ENCODE results near the gene SLC7A10. TPM values are rescaled to one million over a fixed set of nuclear protein-coding genes. Genes with fewer than 3 reads are reported as not detected.

Gene SLC7A10
- total RNA-seq, 1 donor: not detected

- Histone ChIP-seq H2AFZ (ENCODE audit: low read length) (no peak overlapping the region), H4K20me1 (ENCODE audit: insufficient read depth, low read length) (no peaks in the 10 kb centered on the region), H3K79me2 (ENCODE audit: insufficient read depth, low read length) (no peaks in the 10 kb centered on the region), H3K4me1 (ENCODE audit: insufficient read depth, low read length) (no peaks in the 10 kb centered on the region), H3K27me3 (ENCODE audit: insufficient read depth, low read length) (no peaks in the 10 kb centered on the region), H3K9me3 (ENCODE audit: low read depth, low read length) (no peaks in the 10 kb centered on the region), H3K4me3 (ENCODE audit: insufficient read depth, low read length) (no peak overlapping the region), H3K27ac (ENCODE audit: low read depth, low read length) (no peak overlapping the region), H3K36me3 (ENCODE audit: insufficient read depth, low read length) (no peaks in the 10 kb centered on the region), H3K4me2 (ENCODE audit: insufficient read depth, low read length) (no peak overlapping the region)
- TF ChIP-seq CTCF (IDR thresholded peaks at IDR 0.05; ENCODE audit: extremely low read depth, low read depth, low read length): no peak
- DNase-seq (ENCODE audit: insufficient read length, low spot score, missing footprints): no peak
These were observed 24.9 kb upstream of the SLC7A10 start for GRCh38 chr19:33250500-33250899.

GRCh38 chr19:33249740-33250366, 24.2 kb upstream of the SLC7A10 start:
- no peak overlapping the region for H2AFZ ChIP-seq (ENCODE audit: low read length)
- no peaks in the 10 kb centered on the region for H3K4me1 ChIP-seq (ENCODE audit: insufficient read depth, low read length)
- no peaks in the 10 kb centered on the region for H3K27me3 ChIP-seq (ENCODE audit: insufficient read depth, low read length)
- no peak overlapping the region for H3K4me3 ChIP-seq (ENCODE audit: insufficient read depth, low read length)
- no peak overlapping the region for H3K4me2 ChIP-seq (ENCODE audit: insufficient read depth, low read length)
- TF ChIP-seq CTCF (IDR thresholded peaks at IDR 0.05; ENCODE audit: extremely low read depth, low read depth, low read length): no peak
- H3K9me3 ChIP-seq (ENCODE audit: low read depth, low read length): no peaks in the 10 kb centered on the region
- no peaks in the 10 kb centered on the region for H3K79me2 ChIP-seq (ENCODE audit: insufficient read depth, low read length)
- H3K36me3 ChIP-seq (ENCODE audit: insufficient read depth, low read length): no peaks in the 10 kb centered on the region
- no peak overlapping the region for H3K27ac ChIP-seq (ENCODE audit: low read depth, low read length)
- no peaks in the 10 kb centered on the region for H4K20me1 ChIP-seq (ENCODE audit: insufficient read depth, low read length)
- no peak for DNase-seq (ENCODE audit: insufficient read length, low spot score, missing footprints)

GRCh38 chr19:33248954-33249613, 23.4 kb upstream of the SLC7A10 start:
- Histone ChIP-seq H3K4me3 (ENCODE audit: insufficient read depth, low read length) (no peak overlapping the region), H4K20me1 (ENCODE audit: insufficient read depth, low read length) (no peaks in the 10 kb centered on the region), H2AFZ (ENCODE audit: low read length) (no peak overlapping the region), H3K36me3 (ENCODE audit: insufficient read depth, low read length) (no peaks in the 10 kb centered on the region), H3K27me3 (ENCODE audit: insufficient read depth, low read length) (no peaks in the 10 kb centered on the region), H3K4me2 (ENCODE audit: insufficient read depth, low read length) (no peak overlapping the region), H3K4me1 (ENCODE audit: insufficient read depth, low read length) (no peaks in the 10 kb centered on the region), H3K79me2 (ENCODE audit: insufficient read depth, low read length) (no peaks in the 10 kb centered on the region), H3K9me3 (ENCODE audit: low read depth, low read length) (no peaks in the 10 kb centered on the region), H3K27ac (ENCODE audit: low read depth, low read length) (no peak overlapping the region)
- no peak for DNase-seq (ENCODE audit: insufficient read length, low spot score, missing footprints)
- no peak for TF ChIP-seq CTCF (IDR thresholded peaks at IDR 0.05; ENCODE audit: extremely low read depth, low read depth, low read length)

- Histone ChIP-seq H4K20me1 (ENCODE audit: insufficient read depth, low read length) (no peaks in the 10 kb centered on the region), H3K4me3 (ENCODE audit: insufficient read depth, low read length) (no peak overlapping the region), H3K36me3 (ENCODE audit: insufficient read depth, low read length) (no peaks in the 10 kb centered on the region), H3K9me3 (ENCODE audit: low read depth, low read length) (no peaks in the 10 kb centered on the region), H3K27ac (ENCODE audit: low read depth, low read length) (no peak overlapping the region), H3K79me2 (ENCODE audit: insufficient read depth, low read length) (no peaks in the 10 kb centered on the region), H2AFZ (ENCODE audit: low read length) (no peak overlapping the region), H3K4me2 (ENCODE audit: insufficient read depth, low read length) (no peak overlapping the region), H3K4me1 (ENCODE audit: insufficient read depth, low read length) (no peaks in the 10 kb centered on the region), H3K27me3 (ENCODE audit: insufficient read depth, low read length) (no peaks in the 10 kb centered on the region)
- no peak for DNase-seq (ENCODE audit: insufficient read length, low spot score, missing footprints)
- no peak for TF ChIP-seq CTCF (IDR thresholded peaks at IDR 0.05; ENCODE audit: extremely low read depth, low read depth, low read length)
These were observed 22.9 kb upstream of the SLC7A10 start for GRCh38 chr19:33248553-33248953.

Measured in osteoblast (primary cell).